Measurements from ENCODE around the gene UBAP2.

DNA sequence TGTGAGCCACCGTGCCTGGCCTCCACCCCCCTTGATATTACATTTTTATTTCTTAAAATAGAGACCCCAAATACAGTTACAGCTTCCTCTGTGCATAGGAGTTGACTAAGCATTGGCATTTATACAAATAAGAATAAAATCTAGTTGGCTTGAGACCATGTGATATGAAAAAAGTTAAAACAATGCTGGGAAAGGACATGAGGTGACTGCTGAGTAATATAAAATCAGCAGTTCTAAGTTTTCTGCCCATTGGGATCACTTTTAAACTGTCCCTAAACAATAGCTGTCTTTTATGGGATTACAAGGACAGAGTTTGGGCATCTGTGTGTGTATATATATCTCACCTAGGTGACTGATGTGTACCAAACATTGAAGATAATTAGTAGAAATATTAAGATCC is 135.1 kb downstream of the UBAP2 start:
- TF ChIP-seq, protein P1, sequence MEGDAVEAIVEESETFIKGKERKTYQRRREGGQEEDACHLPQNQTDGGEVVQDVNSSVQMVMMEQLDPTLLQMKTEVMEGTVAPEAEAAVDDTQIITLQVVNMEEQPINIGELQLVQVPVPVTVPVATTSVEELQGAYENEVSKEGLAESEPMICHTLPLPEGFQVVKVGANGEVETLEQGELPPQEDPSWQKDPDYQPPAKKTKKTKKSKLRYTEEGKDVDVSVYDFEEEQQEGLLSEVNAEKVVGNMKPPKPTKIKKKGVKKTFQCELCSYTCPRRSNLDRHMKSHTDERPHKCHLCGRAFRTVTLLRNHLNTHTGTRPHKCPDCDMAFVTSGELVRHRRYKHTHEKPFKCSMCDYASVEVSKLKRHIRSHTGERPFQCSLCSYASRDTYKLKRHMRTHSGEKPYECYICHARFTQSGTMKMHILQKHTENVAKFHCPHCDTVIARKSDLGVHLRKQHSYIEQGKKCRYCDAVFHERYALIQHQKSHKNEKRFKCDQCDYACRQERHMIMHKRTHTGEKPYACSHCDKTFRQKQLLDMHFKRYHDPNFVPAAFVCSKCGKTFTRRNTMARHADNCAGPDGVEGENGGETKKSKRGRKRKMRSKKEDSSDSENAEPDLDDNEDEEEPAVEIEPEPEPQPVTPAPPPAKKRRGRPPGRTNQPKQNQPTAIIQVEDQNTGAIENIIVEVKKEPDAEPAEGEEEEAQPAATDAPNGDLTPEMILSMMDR (IDR thresholded peaks at IDR 0.05) = no peak
- TF ChIP-seq POLR2A (IDR thresholded peaks at IDR 0.05) = no peak
